Measurements from ENCODE around the gene USP35. TPM values are rescaled to one million over a fixed set of nuclear protein-coding genes. Genes with fewer than 3 reads are reported as not detected.
"Not testable (repeated sequence)": the region's sequence is repeated elsewhere in the genome, so short reads cannot be mapped to it uniquely, and the experiment has no call there.

USP35 gene
- total RNA-seq, 4 donors from 2014 or later: 4.6 to 6.1 (median 5.4) TPM

GRCh38 chr11:78171951-78172350 lies 16.8 kb upstream of the USP35 start:
- H3K4me1 ChIP-seq: peaks cover 0 to 6% of the 10 kb centered on the region in 2 donors
- H3K4me3 ChIP-seq: no peak overlapping the region
- no peaks in the 10 kb centered on the region for H3K9me3 ChIP-seq
- TF ChIP-seq CTCF (IDR thresholded peaks at IDR 0.05 in 4 of 5, conservative IDR thresholded peaks at IDR 0.05 in 1 of 5) (no peak), POLR2A (IDR thresholded peaks at IDR 0.05) (no peak)
- H3K27me3 ChIP-seq: no peaks in the 10 kb centered on the region
- H3K36me3 ChIP-seq: peaks cover 0 to 12% of the 10 kb centered on the region in 2 donors
- intact Hi-C loops (cut with DNase I; ENCODE audit: low total_unique reads) (no loop called here), in situ Hi-C loops (cut with MboI; ENCODE audit: low sequenced_read_pairs in 4 of 4) (no loop called here)
- DNase-seq: no peak
- H3K27ac ChIP-seq: no peak overlapping the region
- ATAC-seq: no peak

- in situ Hi-C loops (cut with MboI; ENCODE audit: low sequenced_read_pairs in 4 of 4); H3K27ac ChIP-seq; H3K4me1 ChIP-seq; H3K9me3 ChIP-seq; DNase-seq; intact Hi-C loops (cut with DNase I; ENCODE audit: low total_unique reads); ATAC-seq; H3K4me3 ChIP-seq; H3K27me3 ChIP-seq: not testable (repeated sequence)
- H3K36me3 ChIP-seq: peaks cover 0 to 12% of the 10 kb centered on the region in 2 donors
These were observed 12.9 kb upstream of the USP35 start for GRCh38 chr11:78175862-78176261.

- Histone ChIP-seq H3K9me3 (no peaks in the 10 kb centered on the region), H3K36me3 (peaks cover 0 to 12% of the 10 kb centered on the region in 2 donors), H3K4me3 (no peak overlapping the region), H3K27ac (no peak overlapping the region), H3K27me3 (no peaks in the 10 kb centered on the region), H3K4me1 (no peaks in the 10 kb centered on the region)
- intact Hi-C loops (cut with DNase I; ENCODE audit: low total_unique reads): no loop called here
- ATAC-seq: no peak
- in situ Hi-C loops (cut with MboI; ENCODE audit: low sequenced_read_pairs in 4 of 4): no loop called here
- DNase-seq: no peak
- no peak for TF ChIP-seq POLR2A (IDR thresholded peaks at IDR 0.05)
- no peak for TF ChIP-seq CTCF (IDR thresholded peaks at IDR 0.05 in 4 of 5, conservative IDR thresholded peaks at IDR 0.05 in 1 of 5)
These were observed 12.0 kb upstream of the USP35 start for GRCh38 chr11:78176605-78177141.

GRCh38 chr11:78177216-78177615 lies 11.5 kb upstream of the USP35 start:
- intact Hi-C loops (cut with DNase I; ENCODE audit: low total_unique reads): no loop called here
- in situ Hi-C loops (cut with MboI; ENCODE audit: low sequenced_read_pairs in 4 of 4): no loop called here
- H3K9me3 ChIP-seq: no peaks in the 10 kb centered on the region
- no peaks in the 10 kb centered on the region for H3K27me3 ChIP-seq
- no peak for TF ChIP-seq CTCF (IDR thresholded peaks at IDR 0.05 in 4 of 5, conservative IDR thresholded peaks at IDR 0.05 in 1 of 5)
- no peak for TF ChIP-seq POLR2A (IDR thresholded peaks at IDR 0.05)
- H3K4me3 ChIP-seq: no peak overlapping the region
- no peak overlapping the region for H3K27ac ChIP-seq
- DNase-seq (no peak), ATAC-seq (no peak)
- no peaks in the 10 kb centered on the region for H3K4me1 ChIP-seq
- H3K36me3 ChIP-seq: peaks cover 0 to 12% of the 10 kb centered on the region in 2 donors

- ATAC-seq (peak in 1 of 2 donors; percentile 72), DNase-seq (peak in 1 of 2 donors; percentile 43)
- peaks cover 0 to under 1% of the 10 kb centered on the region in 2 donors for H3K36me3 ChIP-seq
- intact Hi-C loops (cut with DNase I; ENCODE audit: low total_unique reads) (no loop called here), in situ Hi-C loops (cut with MboI; ENCODE audit: low sequenced_read_pairs in 4 of 4) (no loop called here)
- H3K27me3 ChIP-seq: no peaks in the 10 kb centered on the region
- no peak for TF ChIP-seq POLR2A (IDR thresholded peaks at IDR 0.05)
- TF ChIP-seq CTCF (IDR thresholded peaks at IDR 0.05 in 4 of 5, conservative IDR thresholded peaks at IDR 0.05 in 1 of 5): no peak
- no peak overlapping the region for H3K4me3 ChIP-seq
- no peak overlapping the region for H3K27ac ChIP-seq
- H3K4me1 ChIP-seq: no peaks in the 10 kb centered on the region
- H3K9me3 ChIP-seq: no peaks in the 10 kb centered on the region
These were observed 9.2 kb upstream of the USP35 start for GRCh38 chr11:78179459-78180071.
